Activated T-cell treated with anti-CD3 and anti-CD28 coated beads, Interleukin-2, amount 50 U/mL, for 48 hours (primary cell): ENCODE results near the gene SSX2IP.

Experiments
- DNase-seq, 2 experiments: peaks; one replicate each; pipeline ENCODE4 v3.0.0-alpha.2; 2020

The SSX2IP gene

GRCh38 chr1:84708031-84708430, 17.8 kb upstream of the SSX2IP start:
- no peak for DNase-seq

GRCh38 chr1:84705513-84705912, 15.3 kb upstream of the SSX2IP start:
- no peak for DNase-seq

- no peak for DNase-seq
Observed at GRCh38 chr1:84704872-84705417, 14.7 kb upstream of the SSX2IP start.

- no peak for DNase-seq
Observed at GRCh38 chr1:84703431-84703830, 13.2 kb upstream of the SSX2IP start.

GRCh38 chr1:84702143-84702542, 11.9 kb upstream of the SSX2IP start:
- no peak for DNase-seq

GRCh38 chr1:84701376-84701775, 11.1 kb upstream of the SSX2IP start:
- no peak for DNase-seq

- no peak for DNase-seq
Observed at GRCh38 chr1:84700070-84700469, 9.8 kb upstream of the SSX2IP start.

- no peak for DNase-seq
Observed at GRCh38 chr1:84698151-84699110, 8.2 kb upstream of the SSX2IP start.

GRCh38 chr1:84693785-84694184, 3.5 kb upstream of the SSX2IP start:
- DNase-seq: no peak

GRCh38 chr1:84693005-84693404, 2.7 kb upstream of the SSX2IP start:
- DNase-seq: no peak

GRCh38 chr1:84692391-84692790, 2.1 kb upstream of the SSX2IP start:
- DNase-seq: no peak

GRCh38 chr1:84691122-84691783, 992 bp upstream of the SSX2IP start:
- no peak for DNase-seq

GRCh38 chr1:84689514-84690396, 506 bp downstream of the SSX2IP start:
- DNase-seq: peak in 1 of 2 experiments; percentile 63

- no peak for DNase-seq
Observed at GRCh38 chr1:84688463-84689061, 1.7 kb downstream of the SSX2IP start.

GRCh38 chr1:84687714-84688462, 2.4 kb downstream of the SSX2IP start:
- DNase-seq: no peak

GRCh38 chr1:84686223-84686622, 4.0 kb downstream of the SSX2IP start:
- no peak for DNase-seq

- no peak for DNase-seq
Observed at GRCh38 chr1:84683508-84683907, 6.8 kb downstream of the SSX2IP start.

- no peak for DNase-seq
Observed at GRCh38 chr1:84682047-84682446, 8.2 kb downstream of the SSX2IP start.

GRCh38 chr1:84677415-84678099, 12.7 kb downstream of the SSX2IP start:
- no peak for DNase-seq

- DNase-seq: no peak
Observed at GRCh38 chr1:84675631-84676030, 14.6 kb downstream of the SSX2IP start.

GRCh38 chr1:84675106-84675505, 15.2 kb downstream of the SSX2IP start:
- DNase-seq: no peak
